Retinal pigment epithelial cell (primary cell): ENCODE data around the gene EVPL.
A peak's percentile ranks its signal among the peaks of the same experiment; 100 is the strongest.

Experiments
- DNase-seq: peaks from one replicate; pipeline ENCODE4 v3.0.0-alpha.2; 2010; ENCODE audit warnings: low read depth
- H3K4me3 ChIP-seq: 2 replicates; pipeline ENCODE4 v1.5.1; 2011; ENCODE audit warnings: mild to moderate bottlenecking, low read length, control low read depth, moderate library complexity
- TF ChIP-seq, protein P1 (sequence below): conservative IDR thresholded peaks from 2 replicates; pipeline ENCODE4 v1.5.1; 2011; ENCODE audit warnings: low read depth, low read length, control low read depth, inconsistent platforms

Gene EVPL

DNA sequence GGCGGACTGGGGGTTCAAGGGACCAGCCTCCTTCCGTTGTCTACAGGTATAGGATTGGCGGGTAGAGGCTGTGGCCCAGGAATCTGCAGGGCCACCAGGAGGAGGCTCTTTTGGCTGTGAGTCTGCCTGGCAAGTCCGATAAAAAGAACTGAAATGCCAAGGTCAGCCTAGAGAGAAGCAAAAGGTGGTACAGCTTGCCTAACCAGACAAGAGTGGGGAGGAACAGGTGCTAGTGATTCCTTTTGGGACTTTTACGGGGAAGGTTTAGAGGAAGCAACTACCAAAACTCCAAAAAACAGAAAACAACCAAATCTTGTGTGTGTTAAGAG, 5.6 kb upstream of the EVPL start:
- no peak for DNase-seq
- TF ChIP-seq, protein P1, sequence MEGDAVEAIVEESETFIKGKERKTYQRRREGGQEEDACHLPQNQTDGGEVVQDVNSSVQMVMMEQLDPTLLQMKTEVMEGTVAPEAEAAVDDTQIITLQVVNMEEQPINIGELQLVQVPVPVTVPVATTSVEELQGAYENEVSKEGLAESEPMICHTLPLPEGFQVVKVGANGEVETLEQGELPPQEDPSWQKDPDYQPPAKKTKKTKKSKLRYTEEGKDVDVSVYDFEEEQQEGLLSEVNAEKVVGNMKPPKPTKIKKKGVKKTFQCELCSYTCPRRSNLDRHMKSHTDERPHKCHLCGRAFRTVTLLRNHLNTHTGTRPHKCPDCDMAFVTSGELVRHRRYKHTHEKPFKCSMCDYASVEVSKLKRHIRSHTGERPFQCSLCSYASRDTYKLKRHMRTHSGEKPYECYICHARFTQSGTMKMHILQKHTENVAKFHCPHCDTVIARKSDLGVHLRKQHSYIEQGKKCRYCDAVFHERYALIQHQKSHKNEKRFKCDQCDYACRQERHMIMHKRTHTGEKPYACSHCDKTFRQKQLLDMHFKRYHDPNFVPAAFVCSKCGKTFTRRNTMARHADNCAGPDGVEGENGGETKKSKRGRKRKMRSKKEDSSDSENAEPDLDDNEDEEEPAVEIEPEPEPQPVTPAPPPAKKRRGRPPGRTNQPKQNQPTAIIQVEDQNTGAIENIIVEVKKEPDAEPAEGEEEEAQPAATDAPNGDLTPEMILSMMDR: no peak
- H3K4me3 ChIP-seq: no peak overlapping the region

DNA sequence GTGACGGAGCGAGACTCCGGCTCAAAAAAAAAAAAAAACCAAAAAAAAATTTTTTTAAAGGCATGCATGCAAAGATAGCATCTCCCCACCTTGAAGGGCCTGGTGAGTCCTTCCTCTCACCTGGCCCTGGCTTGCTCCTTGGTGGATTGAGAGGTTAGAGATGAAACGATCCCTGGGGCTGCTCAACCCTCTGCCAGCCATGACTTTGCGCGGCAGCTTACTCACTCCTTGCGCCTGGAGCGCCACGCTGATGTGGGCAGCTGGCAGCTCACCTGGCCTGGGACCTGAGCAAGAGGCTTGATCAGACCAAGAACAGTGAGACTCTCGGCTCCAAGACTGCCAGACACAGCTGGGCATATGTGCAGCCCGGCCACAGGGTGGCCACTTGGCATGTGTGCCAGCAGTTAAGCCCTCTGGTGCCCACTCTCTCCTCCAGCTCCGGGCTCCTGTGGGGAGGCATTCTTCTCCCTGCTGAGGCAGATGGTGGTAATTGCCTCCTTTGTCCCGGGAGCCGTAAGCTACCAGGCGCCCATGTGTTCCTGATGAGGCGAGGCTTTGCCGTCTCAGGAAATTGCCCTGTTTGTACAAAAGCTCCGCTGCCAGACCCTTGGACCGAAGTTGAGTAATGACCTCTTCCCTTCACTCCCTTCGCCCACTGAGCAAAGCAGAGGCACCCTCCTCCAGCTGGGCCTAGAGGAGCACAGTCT, 5.1 kb upstream of the EVPL start:
- H3K4me3 ChIP-seq: no peak overlapping the region
- TF ChIP-seq, protein P1: peak; percentile 20
- no peak for DNase-seq

DNA sequence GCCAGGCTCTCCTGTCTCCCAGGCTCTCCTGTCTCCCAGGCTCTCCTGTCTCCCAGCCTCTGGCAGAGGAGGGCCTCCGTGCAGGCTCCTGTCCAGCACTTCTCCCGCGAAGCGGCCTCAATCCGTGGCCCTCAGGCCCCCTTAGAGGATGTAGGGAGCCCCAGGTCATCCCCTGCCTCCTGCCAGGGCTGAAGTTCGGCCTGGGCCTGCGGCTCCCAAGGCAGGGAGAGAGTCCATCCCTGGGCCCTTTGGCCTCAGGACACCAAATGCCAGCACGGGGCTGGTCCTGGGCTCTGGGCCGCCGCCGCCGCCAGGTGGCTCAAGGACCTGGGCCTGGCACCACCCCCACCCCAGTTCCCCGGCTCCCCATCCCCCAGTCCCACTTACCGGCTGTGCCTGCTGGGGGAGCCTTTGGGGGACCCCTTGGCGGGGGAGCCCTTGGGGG, 370 bp downstream of the EVPL start:
- H3K4me3 ChIP-seq: no peak overlapping the region
- no peak for DNase-seq
- TF ChIP-seq, protein P1: no peak

DNA sequence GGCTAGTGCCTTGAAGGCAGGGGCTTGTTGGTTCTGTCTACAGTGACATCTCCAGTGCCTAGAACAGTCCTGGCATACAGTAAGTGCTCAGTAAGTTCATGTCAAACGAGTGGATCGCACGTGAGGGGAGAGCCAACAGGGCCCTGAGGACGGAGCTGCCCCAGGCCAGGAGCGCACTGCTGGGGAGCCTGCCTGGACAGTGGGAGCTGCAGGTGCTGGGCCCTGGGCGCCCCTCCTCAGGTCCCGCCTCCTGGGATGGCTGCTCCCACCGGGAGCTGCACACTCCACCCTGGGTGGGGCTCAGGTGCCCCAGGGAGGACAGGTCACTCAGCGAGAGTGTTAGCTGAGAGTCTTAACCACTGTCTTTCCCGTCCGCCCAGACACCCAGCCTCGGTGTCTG, 1.8 kb downstream of the EVPL start:
- TF ChIP-seq, protein P1: no peak
- DNase-seq: no peak
- no peak overlapping the region for H3K4me3 ChIP-seq

GRCh38 chr17:76024353-76024752, 2.8 kb downstream of the EVPL start:
- TF ChIP-seq, protein P1: no peak
- DNase-seq: no peak
- no peak overlapping the region for H3K4me3 ChIP-seq

- TF ChIP-seq, protein P1: no peak
- no peak overlapping the region for H3K4me3 ChIP-seq
- no peak for DNase-seq
These were observed 3.2 kb downstream of the EVPL start for GRCh38 chr17:76023900-76024237.
